Bronchial epithelial cell (primary cell): Measurements from ENCODE around the gene USP48. TPM values are rescaled to one million over a fixed set of nuclear protein-coding genes. Genes with fewer than 3 reads are reported as not detected.

Experiments used
- DNase-seq: peaks from one replicate; pipeline ENCODE4 v3.0.0-alpha.2; 2010; ENCODE audit warnings: low read depth
- FAIRE-seq: peaks from 2 replicates; lab custom pipeline; 2011; peaks lifted over from hg19 to GRCh38; lab: Jason Lieb, UNC
- H3K27me3 ChIP-seq: 2 replicates; pipeline ENCODE4 v1.5.1; 2011; ENCODE audit warnings: low read length; ENCODE audit not compliant: control insufficient read depth, insufficient read depth
- H3K36me3 ChIP-seq: 2 replicates; pipeline ENCODE4 v1.5.1; 2011; ENCODE audit warnings: low read length; ENCODE audit not compliant: control insufficient read depth, insufficient read depth
- H3K4me3 ChIP-seq: 2 replicates; pipeline ENCODE4 v1.5.1; 2011; ENCODE audit warnings: mild to moderate bottlenecking, low read depth, low read length, control low read depth
- total RNA-seq: library from RNA; depleted of rRNA; stranded (reverse); fragments of >200 nt; gene quantifications from 2 replicates; pipeline ENCODE4 v1.2.1, GENCODE V29; 2014
- TF ChIP-seq, protein P1 (sequence below): IDR thresholded peaks from 2 replicates; pipeline ENCODE4 v1.5.1; 2011; ENCODE audit warnings: mild to moderate bottlenecking, moderate library complexity, low read length, control low read depth, inconsistent platforms; ENCODE audit not compliant: insufficient read depth, severe bottlenecking

Gene USP48
- total RNA-seq, 1 donor from 2014 or later: 23.4 TPM

DNA sequence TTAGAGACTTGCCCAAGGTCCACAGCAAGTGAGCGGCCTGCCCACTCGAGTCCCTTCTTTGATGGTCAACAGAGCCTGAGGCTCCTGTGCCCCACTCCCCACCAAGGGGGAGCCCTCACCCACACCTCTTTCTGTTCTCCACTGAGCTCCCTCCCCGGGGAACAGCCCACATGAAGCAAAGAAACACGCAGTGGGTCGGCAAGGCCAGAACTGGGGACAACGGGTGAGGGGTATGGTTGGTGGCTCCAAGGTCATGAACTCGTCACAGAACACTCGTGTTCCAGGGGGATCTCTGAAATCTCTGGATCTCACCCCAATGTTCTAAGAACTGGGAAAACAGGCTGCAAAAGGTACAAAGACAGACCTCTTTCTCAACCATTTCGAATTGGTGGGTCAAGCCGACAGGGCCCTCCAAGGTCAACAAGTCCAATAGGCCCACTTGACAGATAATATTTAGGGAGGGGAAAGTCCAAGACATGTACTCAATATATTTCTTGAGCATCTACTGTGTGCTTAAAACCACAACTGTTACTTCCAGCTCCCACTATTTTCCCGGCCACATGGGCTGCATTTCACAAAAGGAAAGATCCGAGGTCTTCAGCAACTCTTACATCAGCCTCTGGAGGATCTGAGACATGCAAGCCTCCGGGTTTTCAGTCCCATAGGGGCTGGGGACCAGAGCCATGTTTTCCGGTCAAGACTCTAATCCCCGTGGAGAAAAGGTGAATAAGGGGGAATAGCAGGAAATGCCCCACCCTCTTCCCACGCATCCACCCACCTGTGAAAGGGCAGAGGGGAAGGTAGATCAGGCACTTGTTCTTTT, 112.7 kb downstream of the USP48 start:
- TF ChIP-seq, protein P1, sequence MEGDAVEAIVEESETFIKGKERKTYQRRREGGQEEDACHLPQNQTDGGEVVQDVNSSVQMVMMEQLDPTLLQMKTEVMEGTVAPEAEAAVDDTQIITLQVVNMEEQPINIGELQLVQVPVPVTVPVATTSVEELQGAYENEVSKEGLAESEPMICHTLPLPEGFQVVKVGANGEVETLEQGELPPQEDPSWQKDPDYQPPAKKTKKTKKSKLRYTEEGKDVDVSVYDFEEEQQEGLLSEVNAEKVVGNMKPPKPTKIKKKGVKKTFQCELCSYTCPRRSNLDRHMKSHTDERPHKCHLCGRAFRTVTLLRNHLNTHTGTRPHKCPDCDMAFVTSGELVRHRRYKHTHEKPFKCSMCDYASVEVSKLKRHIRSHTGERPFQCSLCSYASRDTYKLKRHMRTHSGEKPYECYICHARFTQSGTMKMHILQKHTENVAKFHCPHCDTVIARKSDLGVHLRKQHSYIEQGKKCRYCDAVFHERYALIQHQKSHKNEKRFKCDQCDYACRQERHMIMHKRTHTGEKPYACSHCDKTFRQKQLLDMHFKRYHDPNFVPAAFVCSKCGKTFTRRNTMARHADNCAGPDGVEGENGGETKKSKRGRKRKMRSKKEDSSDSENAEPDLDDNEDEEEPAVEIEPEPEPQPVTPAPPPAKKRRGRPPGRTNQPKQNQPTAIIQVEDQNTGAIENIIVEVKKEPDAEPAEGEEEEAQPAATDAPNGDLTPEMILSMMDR: no peak
- no peak for FAIRE-seq
- no peak overlapping the region for H3K4me3 ChIP-seq
- no peaks in the 10 kb centered on the region for H3K36me3 ChIP-seq
- DNase-seq: no peak
- peaks cover 9% of the 10 kb centered on the region for H3K27me3 ChIP-seq

DNA sequence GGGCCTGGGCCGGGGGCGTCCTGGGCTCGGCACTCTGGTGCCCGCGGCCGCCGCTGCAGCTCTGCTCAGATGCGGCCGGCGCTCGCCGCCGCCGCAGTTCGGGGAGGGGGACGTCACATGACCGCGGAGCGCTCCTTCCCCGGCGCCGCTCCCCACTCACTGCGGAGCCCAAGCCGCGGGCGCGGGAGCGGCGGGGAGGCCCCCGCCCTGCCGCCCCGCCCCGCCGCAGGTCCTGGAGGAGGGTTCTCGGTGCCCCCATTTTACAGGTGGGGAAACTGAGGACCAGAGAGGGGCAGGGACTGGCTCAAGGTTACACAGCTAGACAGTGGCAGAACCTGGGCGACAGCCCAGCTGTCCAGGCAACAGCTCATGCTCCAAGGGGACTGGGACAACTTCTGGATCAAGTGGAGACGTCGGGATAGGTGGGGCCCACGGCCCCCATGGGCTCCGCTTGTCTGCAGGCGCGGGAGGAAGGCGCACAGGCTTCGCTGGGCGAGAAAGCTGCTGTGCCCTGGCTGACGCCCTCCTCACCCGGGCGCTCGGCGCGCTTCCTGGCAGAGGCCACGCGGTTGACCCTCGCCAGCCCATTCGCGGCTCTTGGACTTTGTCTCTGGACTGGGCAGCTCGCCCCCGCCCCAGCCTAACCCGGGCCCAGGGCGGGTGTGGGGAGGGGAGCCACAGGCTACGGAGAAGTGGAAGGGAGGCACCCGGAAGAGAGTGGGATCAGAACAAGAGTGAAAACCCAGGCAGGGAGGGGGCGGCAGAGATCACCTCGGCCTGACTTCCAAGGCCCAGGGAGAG, 113.5 kb downstream of the USP48 start, which contains the start of gene RAP1GAP:
Gene RAP1GAP (minus strand): TSS at position 100 of the 801 bp plus-strand sequence. CDS start 49,325 bp downstream, outside the sequence.
- H3K36me3 ChIP-seq: no peaks in the 10 kb centered on the region
- peaks cover 9% of the 10 kb centered on the region for H3K27me3 ChIP-seq
- TF ChIP-seq, protein P1: peak; percentile 6
- no peak for FAIRE-seq
- no peak for DNase-seq
- H3K4me3 ChIP-seq: peak within 1 kb of the TSS; percentile 23

DNA sequence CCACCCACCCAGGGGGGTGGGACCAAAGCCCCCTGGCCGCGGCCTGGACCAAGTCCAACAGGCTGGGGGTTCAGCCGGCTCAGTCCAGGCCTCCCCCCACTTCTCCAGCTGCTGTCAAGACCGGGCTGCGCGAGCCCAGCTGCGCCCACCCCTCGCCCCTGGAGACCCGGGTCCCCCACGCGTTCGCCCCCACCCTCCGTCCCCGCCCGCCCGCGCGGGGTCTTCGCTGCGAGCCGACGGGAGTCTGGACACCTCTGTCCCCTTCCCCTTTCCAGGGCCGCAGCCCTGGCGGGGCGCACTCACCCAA, 114.0 kb downstream of the USP48 start:
- TF ChIP-seq, protein P1: no peak
- no peak for DNase-seq
- Histone ChIP-seq H3K36me3 (no peaks in the 10 kb centered on the region), H3K4me3 (peak overlapping the region; percentile 23), H3K27me3 (peaks cover 9% of the 10 kb centered on the region)
- no peak for FAIRE-seq

DNA sequence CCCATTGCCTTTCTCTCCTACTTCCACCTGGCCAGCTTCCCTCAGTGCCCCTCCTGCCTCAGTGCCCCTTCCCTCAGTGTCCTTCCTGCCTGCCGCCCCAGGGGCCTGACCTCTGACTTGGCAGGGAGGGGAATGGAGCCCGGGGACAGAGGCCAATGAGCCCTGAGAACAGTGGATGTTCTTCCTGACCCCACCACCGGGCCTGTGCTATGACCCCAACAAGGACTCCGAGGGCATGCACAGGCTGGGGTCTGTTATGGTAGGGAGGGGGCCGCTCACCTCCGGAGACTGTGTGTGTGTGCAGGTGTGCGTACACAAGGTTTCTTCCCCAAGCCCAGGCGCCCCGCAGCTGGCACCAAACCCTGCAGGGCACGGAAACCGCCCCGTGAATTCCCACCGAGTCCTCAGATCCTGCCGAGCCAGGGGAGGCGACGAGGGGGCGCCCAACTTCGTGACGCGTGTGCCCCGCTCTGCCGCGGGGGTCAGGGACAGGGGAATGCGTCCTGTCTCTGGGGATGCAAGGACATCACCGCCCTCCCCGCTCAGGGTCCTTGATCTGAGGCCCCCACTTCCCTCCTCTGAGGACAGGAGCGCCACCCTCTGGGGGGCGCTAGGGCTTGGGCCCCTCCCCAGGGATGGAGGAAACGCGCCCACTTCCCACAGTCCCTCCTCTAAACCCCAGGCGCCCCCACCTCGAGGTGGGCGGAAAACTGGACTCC, 114.6 kb downstream of the USP48 start:
- Histone ChIP-seq H3K4me3 (no peak overlapping the region), H3K36me3 (no peaks in the 10 kb centered on the region), H3K27me3 (peaks cover 9% of the 10 kb centered on the region)
- no peak for DNase-seq
- no peak for FAIRE-seq
- TF ChIP-seq, protein P1: no peak

DNA sequence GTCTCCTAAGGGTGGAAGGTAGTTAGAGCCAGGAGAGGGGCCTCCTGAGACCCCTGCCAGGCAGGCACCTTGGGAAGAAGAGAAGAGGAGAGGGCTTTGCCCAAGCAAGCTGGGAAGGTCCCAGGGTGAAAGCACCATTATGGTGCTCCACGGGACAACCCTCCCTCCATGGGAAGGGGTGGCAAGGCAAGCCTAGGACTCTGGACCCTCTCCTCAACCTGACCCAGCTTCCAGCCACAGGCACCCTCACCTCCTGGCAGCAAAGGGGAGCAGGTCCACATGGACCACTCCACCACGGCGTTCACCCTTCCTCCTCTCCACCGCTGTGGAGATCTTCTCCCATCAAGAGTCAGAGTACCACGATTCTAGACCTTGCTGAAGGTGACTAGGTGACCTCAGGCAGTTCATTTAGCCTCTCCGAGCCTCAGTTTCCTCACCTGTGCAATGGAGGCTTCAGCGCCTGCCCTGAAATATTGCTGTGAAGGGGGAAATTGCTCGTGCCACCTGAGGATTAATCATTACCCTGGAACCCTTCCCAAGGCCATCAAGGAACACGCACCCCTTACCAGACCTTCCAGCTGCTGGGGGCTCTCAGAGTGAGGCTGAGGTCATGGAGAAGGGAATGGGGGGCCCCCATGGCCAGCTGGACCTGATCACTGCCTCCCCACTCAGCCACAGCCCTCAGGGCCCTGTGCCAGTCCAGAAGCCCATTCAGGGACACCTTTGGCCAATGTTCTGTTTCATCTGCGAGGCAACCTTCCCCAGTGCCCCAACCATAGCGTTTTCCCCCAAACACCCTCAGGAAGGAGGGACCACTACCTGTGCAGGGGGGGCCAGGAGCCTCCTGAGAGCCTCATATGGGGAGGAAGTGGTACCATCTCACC, 115.4 kb downstream of the USP48 start:
- Histone ChIP-seq H3K36me3 (no peaks in the 10 kb centered on the region), H3K27me3 (peaks cover 9% of the 10 kb centered on the region), H3K4me3 (no peak overlapping the region)
- FAIRE-seq: no peak
- no peak for DNase-seq
- TF ChIP-seq, protein P1: no peak
